Midbrain (tissue), 1 donor: Measurements from ENCODE around the gene PSMB3.

Experiments used
- DNase-seq: peaks from one replicate; lab custom pipeline; 2025; lab: John Stamatoyannopoulos, UW

Gene PSMB3

DNA sequence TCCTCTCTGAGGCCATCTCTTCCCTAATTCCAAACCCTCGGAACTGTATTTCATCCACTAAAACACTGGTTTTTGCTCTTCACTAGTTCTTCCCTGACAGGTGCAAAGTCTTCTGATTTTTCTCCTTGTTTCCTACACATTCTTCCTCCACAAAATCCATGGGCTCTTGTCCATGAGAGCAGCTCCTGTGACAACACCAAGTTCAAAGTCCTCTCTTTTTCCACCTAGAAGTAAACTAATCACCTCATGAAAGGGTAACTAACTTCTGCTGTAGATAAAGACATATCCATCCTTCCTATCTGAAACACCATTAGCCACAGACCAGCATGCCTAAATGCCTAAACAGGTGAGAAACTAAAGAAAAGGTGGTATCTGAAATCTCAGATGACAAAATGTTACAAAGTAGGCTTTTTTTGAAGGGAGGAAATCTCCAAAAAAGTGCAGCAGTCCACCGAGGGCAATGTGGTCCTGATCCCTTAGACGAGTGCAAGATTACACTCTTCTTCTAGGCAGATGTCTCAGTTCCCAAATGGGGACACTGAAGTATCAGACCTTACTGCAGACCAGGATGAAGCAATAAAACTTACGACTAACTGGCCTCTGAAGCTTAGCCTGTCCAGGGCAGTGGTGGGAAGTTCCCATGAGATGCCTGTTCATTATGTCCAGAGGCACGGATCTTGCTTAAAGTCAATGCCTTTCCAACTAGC, 44.1 kb downstream of the PSMB3 start:
- no peak for DNase-seq

DNA sequence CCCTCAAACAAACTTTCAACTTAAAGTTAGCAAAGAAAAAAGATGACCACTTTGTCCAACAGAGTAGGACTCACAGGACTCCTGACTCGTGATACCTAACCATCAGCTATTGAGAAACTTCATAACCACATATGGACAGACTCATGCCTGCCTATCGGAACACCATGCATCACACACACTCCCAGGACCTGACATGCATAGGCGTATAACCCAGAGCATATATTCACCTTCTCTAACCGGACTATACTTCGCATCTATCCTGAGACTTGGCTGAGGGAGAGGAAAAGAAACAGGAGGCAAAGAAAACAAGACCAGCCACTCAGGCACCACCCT, 44.6 kb downstream of the PSMB3 start:
- DNase-seq = no peak

DNA sequence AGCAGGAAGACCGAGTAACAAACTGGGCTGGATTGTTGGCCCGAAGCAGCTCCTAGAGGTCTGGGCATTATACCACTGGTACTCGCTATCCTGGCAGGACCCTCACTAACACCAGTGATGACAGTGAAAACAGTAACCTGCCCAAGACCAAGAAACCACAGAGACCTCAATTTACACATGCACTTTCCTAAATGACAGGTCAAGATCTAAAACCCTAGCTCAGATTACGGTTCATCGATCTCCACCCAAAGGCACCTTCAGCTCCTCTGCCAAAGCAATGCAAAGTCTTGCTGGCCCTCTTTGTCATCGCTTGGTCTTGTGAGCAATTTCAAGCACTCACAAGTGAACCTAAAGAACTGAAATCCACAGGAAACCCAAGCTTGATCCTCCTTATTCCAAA, 45.3 kb downstream of the PSMB3 start:
- DNase-seq = no peak

DNA sequence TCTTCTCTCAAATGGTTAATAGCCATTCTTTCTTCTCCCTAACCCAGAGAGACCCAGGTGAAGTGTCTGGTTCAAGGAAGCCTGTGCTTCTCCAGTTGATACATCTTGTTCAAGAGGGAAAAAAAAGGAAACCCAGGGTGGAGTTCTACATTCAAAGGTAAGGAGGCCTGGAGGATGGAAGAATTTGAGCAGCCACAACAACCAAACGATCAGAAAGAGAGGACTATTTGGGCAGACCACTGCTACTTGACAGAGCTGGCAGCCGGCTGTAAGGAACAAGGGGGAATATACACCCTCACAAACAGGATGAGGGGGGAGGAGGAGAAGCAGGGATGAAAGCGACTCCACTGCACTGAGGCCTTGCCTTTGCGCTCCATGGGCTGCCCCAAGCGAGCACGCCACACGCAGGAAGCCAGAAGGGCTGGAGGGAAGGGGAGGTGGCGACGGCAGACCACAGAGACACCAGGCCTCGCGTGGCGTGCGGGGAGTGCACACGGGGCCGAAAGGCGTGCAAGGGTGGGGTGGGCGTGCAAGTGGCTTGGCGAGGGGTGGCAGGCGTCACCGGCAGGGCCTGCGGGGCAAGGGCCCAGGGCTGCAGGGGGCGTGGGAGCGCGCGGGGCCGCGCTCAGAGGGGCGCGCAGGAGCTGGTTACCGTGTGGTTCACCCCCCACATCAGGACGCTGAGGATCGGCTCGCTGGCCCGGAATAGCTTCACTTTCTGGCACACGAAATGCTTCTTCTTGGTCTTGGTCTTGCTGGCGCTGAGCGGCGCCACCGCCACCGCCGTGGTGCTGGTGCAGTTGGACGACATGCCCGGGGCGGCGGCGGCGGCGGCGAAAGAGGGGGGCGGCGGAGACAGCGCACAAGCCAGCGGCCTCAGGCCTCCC, 46.3 kb downstream of the PSMB3 start:
- DNase-seq = peak; percentile 42

DNA sequence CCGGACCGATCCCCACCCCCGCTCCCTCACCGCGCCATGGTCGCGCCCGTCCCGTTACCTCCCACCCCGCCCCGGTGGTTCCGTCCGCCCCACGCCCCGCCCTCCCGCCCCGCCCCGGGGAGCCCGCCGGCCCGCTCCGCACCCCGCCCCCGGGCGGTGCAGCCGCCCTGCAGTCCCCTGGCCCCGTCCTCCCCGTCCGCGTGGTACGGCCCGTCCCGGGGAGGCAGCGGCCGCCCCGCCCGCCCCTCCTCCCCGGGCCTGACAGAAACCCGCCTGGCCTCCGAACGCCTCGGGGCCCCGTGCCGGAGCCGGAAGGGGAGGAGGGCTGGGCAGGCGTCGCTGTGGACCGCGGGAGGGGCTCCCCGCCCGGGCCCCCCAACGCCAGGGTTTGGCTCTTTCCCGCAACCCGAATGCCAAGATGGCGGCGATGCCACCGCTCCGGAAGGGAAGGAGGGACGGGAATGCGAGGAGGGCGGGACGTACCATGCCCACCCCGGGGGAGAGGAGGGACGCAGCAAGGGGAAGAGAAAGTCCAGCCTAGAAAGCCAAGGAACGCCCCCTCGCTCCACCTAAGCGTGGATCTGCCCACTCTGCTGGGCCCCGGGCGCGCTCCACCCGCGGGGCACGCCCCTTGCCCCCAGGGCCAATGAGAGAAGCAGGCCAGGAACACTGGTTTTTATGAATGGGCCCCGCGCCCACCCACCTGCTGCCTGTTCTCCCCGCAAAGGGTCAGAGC, 47.1 kb downstream of the PSMB3 start, which contains the start of gene PIP4K2B:
PIP4K2B (minus strand) TSS at position 56 of the 736 bp plus-strand sequence. CDS start 132 bp downstream, outside the sequence.
- peak; percentile 92 for DNase-seq

DNA sequence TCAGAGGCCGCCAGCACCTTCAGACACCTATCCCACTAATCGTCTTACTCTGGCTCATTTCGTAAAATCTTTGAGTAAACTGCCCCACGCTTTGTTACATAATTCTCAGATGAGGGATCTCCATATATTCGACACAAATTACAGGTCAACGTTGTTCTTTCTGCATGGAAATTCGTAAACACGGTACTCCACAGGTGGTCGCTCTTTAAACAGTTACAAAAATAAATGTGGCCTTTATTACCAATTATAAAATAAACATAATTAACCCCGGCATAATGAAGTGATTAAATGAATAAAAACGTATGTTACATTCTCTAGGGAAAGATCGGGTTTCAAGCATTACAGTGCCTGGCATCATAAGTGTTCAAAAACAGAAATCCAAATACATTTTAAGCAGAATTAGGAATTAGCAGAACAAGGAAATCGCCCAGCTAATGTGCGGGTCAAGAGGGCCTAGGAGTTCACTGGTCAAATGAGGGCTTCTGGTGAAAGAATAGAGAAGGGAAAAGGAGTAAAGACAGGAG, 47.8 kb downstream of the PSMB3 start:
- DNase-seq = no peak

DNA sequence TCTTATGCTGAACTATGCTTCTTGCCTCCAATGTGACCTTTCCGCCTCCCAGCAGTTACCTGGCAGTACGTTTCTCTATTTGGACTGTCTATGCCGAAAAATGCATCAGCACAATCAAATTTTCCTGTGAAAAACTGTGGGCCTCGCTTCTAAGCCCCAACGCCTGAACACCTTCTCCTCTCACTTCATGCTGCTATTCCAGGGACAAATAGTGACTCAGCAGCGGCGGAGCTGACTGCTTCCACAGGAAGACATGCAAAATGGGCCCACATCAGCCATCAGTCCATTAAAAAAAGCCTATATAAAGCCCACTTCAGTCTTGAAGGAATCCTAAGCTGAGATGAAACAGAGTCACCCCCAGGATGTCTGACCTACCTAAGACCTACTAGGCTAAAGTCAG, 57.3 kb downstream of the PSMB3 start:
- DNase-seq = no peak
